ENCODE results near the gene CCDC187.

CCDC187 gene

GRCh38 chr9:136252846-136253245, 51.0 kb downstream of the CCDC187 start:
- DNase-seq (ENCODE audit: low read depth), result no peak

GRCh38 chr9:136252281-136252680, 51.6 kb downstream of the CCDC187 start:
- DNase-seq (ENCODE audit: low read depth), result no peak

- no peak for DNase-seq (ENCODE audit: low read depth)
These were observed 52.4 kb downstream of the CCDC187 start for GRCh38 chr9:136251264-136252115.

GRCh38 chr9:136250676-136251075, 53.2 kb downstream of the CCDC187 start:
- DNase-seq (ENCODE audit: low read depth), result no peak

- DNase-seq (ENCODE audit: low read depth), result no peak
These were observed 53.9 kb downstream of the CCDC187 start for GRCh38 chr9:136249877-136250559.

- no peak for DNase-seq (ENCODE audit: low read depth)
These were observed 54.7 kb downstream of the CCDC187 start for GRCh38 chr9:136248951-136249876.

GRCh38 chr9:136247947-136248637, 55.8 kb downstream of the CCDC187 start:
- no peak for DNase-seq (ENCODE audit: low read depth)

- DNase-seq (ENCODE audit: low read depth), result no peak
These were observed 56.4 kb downstream of the CCDC187 start for GRCh38 chr9:136247551-136247916.

GRCh38 chr9:136246849-136247550, 56.9 kb downstream of the CCDC187 start:
- DNase-seq (ENCODE audit: low read depth), result no peak

GRCh38 chr9:136245219-136246150, 58.4 kb downstream of the CCDC187 start, which contains the start of gene QSOX2:
Gene QSOX2 (minus strand): TSS chr9:136245812. CDS start chr9:136245803, 9 bp downstream.
- DNase-seq (ENCODE audit: low read depth), result peak; percentile 86

GRCh38 chr9:136244969-136245218, 59.0 kb downstream of the CCDC187 start:
- DNase-seq (ENCODE audit: low read depth), result no peak

GRCh38 chr9:136244122-136244968, 59.5 kb downstream of the CCDC187 start:
- no peak for DNase-seq (ENCODE audit: low read depth)

GRCh38 chr9:136243631-136244030, 60.3 kb downstream of the CCDC187 start:
- no peak for DNase-seq (ENCODE audit: low read depth)

GRCh38 chr9:136242918-136243525, 60.9 kb downstream of the CCDC187 start:
- DNase-seq (ENCODE audit: low read depth), result no peak

GRCh38 chr9:136242248-136242647, 61.6 kb downstream of the CCDC187 start:
- DNase-seq (ENCODE audit: low read depth), result no peak

- no peak for DNase-seq (ENCODE audit: low read depth)
These were observed 62.4 kb downstream of the CCDC187 start for GRCh38 chr9:136241542-136241941.

GRCh38 chr9:136240941-136241340, 63.0 kb downstream of the CCDC187 start:
- no peak for DNase-seq (ENCODE audit: low read depth)

- no peak for DNase-seq (ENCODE audit: low read depth)
These were observed 63.9 kb downstream of the CCDC187 start for GRCh38 chr9:136239983-136240330.

Measured in activated T-cell treated with anti-CD3 and anti-CD28 coated beads for 1 hour (primary cell).